Stimulated activated CD4-positive, alpha-beta T cell treated with anti-CD3 and anti-CD28 coated beads, Interleukin-12 subunit alpha, Interleukin-12 subunit beta, amount 100 ng/mL, for 4 hours (primary cell): ENCODE measurements around the gene LENEP.

Experiments
- DNase-seq: peaks from one replicate; pipeline ENCODE4 v3.0.0-alpha.2; 2020

Gene LENEP

GRCh38 chr1:155030243-155030795, 36.9 kb downstream of the LENEP start:
- DNase-seq = no peak

- no peak for DNase-seq
Observed at GRCh38 chr1:155030899-155031298, 37.5 kb downstream of the LENEP start.

DNA sequence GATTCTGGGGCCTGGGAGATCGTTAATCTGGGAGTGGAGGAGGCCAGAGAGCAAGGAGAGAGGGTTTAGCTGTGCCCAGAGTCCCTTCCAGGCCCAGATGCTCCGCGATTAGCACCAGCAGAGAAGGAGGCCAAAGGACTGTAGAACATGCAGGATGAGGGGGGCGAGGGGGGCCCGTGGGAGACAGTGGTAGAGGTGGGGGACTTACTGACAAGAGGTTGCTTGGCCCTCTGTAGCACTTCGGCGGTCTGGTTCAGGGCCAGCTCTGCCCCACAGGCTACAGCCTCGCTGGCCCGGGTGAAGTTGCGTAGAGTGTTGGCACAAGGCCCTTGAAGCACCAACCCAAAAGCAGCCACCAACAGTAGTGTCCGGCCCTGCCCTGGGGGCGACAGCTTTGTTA, 39.5 kb downstream of the LENEP start:
- no peak for DNase-seq

DNA sequence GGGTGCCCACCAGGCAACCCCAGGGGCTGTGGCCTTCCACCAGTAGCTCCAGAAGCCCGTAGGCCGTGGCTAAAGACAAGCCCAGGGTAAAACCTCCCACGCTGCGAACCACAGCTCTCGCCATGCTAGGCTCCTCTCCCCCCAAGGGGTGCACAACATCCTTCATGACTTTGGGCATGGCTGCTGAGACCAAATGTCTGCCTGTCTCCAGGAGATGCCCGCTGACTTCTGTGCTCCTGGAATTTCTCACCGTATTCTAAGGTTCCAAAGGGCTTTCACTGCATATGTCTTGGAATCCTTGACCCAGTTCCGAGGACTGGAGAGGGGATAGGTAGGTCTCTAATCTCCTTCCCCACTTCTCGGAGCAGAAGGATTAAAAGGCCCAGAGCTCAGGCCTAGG, 40.1 kb downstream of the LENEP start, which contains the start of the genes DCST1 and DCST2:
TSS of gene DCST1 (plus strand) at position 301 of the 400 bp plus-strand sequence. CDS start 213 bp downstream, outside the sequence.
TSS of gene DCST2 (minus strand) at position 258 of the 400 bp plus-strand sequence. CDS start at position 178, 80 bp downstream.
- no peak for DNase-seq

DNA sequence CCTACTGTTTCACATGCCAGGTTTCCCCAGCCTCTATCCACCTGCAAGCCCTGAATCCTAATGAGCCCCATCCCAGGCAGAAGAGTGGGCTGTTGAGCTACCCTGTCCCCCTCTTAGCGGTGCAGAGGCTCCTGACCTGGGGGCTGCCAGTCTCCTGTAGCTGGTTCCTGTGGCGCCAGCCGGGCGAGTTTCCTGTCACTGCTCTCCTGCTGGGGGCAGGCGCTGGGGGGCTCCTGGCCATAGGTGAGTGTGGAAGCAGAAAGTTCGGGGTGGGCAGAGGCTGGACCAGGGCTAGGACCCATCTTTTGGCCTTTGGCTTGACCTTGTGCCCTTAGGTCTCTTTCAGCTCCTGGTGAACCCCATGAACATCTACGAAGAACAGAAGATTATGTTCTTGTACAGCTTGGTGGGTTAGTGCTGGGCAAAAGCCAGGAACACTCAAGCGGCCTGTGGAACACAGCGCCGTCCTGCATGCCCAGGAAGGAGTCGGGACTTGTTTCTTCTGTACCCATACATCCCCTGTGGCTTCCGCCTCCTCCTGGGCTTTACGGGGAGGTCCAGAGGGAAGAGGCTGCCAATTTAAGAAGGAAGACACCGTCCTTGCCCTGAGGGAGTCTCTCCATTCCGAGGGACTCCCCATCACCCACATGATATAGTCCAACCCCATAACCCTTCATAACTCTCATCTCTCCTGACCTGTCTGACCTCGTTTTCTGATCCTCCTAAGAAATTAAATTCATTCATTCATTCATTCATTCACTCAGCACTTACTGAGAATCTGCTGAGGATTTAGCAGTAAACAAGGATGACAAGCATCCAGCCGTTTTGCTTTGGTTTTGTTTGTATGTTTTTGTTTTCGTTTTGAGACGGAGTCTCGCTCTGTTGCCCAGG, 41.2 kb downstream of the LENEP start:
- no peak for DNase-seq

GRCh38 chr1:155035936-155036335, 42.5 kb downstream of the LENEP start:
- no peak for DNase-seq

- no peak for DNase-seq
Observed at GRCh38 chr1:155037043-155037442, 43.7 kb downstream of the LENEP start.

DNA sequence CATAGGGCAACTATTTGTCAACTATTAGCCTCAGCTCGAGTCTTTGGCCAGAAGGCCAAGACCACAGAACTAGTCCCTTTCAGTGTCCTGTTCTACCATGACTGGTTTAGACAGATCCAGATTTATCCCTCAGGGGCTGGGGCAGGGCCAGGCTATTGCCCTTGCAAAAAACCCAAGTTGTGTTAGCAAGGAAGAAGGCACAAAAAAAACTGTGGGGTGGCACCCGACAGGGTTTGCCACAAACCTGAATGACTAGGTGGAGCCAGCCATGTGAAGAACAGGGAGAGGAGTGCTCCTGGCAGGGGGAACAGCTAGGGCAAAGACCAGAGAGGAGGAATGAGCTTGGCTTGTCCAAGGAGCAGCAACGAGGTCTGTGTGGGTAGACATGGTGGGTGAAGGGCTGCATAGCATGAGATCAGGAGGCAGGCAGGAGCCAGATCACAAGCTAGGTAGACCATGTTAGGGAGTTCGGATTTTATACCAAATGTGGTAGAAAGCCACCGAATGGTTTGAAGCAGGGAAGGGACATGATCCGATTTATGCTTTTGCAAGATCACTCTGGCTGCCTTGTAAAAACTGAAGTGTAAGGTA, 44.6 kb downstream of the LENEP start:
- no peak for DNase-seq

GRCh38 chr1:155038602-155039307, 45.4 kb downstream of the LENEP start:
- DNase-seq = no peak

DNA sequence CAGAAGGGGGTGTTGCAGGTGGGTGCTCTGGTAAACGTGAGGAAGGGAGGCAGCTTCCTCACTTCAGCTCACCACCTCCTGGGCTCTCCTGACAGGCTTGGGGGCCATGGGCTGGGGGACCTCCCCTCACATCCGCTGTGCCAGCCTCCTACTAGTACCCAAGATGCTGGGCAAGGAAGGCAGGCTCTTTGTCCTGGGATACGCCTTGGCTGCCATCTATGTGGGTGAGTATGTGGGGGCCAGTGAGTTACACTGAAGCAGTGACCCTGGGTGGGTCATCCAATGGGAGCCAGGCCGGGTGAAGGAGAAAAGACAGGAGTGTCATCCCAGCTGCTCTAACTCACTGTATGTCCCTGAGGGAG, 45.9 kb downstream of the LENEP start:
- no peak for DNase-seq

DNA sequence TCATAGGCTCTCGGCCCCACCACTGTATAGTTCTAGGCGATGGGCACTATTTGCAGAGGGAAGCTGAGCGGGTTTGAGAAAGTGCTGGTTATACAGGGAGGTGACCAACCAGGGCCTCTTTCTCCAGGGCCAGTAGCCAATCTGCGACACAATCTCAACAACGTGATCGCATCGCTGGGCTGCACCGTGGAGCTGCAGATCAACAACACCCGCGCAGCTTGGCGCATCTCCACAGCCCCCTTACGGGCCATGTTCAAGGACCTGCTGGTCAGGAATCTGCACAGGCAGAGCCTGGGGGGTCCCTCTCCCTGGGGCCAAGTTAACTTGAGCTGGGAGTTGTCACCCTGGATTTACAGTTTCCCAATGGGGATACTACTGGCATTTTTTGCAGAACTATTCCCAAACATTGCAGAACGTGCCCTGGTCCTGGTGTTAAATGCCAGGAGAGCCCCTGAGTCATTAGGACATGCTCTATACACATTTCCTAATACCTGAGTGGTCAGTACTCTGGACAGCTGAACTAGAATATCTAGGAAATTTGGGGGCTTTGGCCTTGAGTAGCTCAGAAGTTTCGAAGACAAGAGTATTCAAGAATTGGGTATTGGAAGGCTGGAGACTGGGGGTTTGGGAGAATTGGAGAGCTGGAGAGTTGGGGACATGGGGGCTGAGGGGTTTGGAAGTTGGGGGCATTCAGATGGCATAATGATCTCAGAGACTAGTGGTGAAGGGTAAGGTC, 47.1 kb downstream of the LENEP start:
- no peak for DNase-seq

DNA sequence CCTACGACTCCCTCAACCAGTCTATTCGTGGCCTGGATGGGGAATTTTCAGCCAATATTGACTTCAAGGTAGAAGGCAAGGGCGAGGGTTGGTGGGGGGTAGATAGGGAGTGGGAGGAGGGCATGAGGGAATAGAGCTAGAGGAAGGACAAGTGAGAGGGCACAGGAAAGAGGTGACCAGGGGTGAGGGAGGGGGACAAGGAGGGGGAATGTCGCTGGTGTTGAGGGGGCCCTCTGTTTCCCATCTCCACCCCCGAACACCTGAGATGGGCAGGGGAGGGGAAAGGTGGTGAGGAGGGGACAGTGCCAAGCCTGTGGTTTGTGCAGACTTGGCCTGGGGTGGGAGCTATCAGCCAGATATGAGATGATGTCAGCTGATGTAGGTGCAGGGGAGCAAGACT, 49.4 kb downstream of the LENEP start:
- DNase-seq = no peak

DNA sequence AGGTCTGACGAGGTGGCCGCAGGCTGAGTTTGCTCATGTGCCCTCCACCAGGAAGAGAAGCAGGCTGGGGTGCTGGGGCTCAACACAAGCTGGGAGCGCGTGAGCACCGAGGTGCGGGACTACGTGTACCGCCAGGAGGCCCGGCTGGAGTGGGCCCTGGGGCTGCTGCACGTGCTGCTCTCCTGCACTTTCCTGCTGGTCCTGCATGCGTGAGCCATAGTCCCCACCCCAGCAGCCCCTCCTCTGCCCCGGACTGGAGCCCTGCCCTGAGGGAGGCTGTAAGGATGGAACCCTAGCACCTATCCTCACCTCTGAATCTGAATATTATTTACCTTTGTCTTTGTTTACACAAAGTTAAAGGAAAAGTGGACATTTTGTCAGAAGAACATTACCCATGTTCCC, 49.9 kb downstream of the LENEP start:
- no peak for DNase-seq

DNA sequence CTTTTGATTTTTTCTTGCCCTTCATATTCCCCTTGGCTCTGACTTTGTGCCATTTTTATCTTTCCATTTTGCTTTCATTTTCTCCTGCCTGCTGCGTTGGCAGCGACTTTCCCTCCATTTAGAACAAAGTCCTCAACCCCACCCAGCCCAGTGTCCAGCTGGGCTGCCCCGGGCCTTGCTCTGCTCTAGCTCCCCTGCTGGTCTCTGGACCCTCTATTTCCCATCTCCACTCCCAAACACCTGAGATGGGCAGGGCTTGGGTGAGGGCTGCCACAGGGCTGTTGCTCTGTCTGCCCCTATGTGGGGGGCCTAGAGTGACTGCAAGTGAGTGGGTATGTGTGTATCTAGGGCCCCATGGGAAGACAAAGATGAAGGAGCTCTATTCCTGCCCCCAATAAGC, 50.4 kb downstream of the LENEP start:
- no peak for DNase-seq
